Upper lobe of left lung (tissue), 4 donors: ENCODE measurements around the gene MPHOSPH9.

ENCODE experiments used
- POLR2A ChIP-seq, 4 donors: fragments of 450-650 bp; IDR thresholded peaks; one replicate each; pipeline ENCODE4 v1.5.1; 2016 to 2017; ENCODE audit warnings: antibody characterized with exemption in 4 of 4, mild to moderate bottlenecking in 2 of 4
- POLR2AphosphoS5 ChIP-seq, 2 donors: sonication (generic); formaldehyde crosslinking; IDR thresholded peaks; one replicate each; pipeline ENCODE4 v1.5.1; 2017; ENCODE audit warnings: antibody characterized with exemption in 2 of 2
- TF ChIP-seq, protein P1 (sequence below), 6 experiments: fragments of 450-650 bp in 4 of 6; fragments of 200-600 bp in 2 of 6; sonication (generic) in 2 of 6; IDR thresholded peaks; one replicate each; pipeline ENCODE4 v1.5.1; 2016 to 2019; ENCODE audit warnings: antibody characterized with exemption in 6 of 6

GRCh38 chr12:123164222-123164621, 68.7 kb downstream of the MPHOSPH9 start:
- TF ChIP-seq, protein P1, sequence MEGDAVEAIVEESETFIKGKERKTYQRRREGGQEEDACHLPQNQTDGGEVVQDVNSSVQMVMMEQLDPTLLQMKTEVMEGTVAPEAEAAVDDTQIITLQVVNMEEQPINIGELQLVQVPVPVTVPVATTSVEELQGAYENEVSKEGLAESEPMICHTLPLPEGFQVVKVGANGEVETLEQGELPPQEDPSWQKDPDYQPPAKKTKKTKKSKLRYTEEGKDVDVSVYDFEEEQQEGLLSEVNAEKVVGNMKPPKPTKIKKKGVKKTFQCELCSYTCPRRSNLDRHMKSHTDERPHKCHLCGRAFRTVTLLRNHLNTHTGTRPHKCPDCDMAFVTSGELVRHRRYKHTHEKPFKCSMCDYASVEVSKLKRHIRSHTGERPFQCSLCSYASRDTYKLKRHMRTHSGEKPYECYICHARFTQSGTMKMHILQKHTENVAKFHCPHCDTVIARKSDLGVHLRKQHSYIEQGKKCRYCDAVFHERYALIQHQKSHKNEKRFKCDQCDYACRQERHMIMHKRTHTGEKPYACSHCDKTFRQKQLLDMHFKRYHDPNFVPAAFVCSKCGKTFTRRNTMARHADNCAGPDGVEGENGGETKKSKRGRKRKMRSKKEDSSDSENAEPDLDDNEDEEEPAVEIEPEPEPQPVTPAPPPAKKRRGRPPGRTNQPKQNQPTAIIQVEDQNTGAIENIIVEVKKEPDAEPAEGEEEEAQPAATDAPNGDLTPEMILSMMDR (IDR thresholded peaks at IDR 0.05) = no peak
- no peak for TF ChIP-seq POLR2AphosphoS5 (IDR thresholded peaks at IDR 0.05)
- TF ChIP-seq POLR2A (IDR thresholded peaks at IDR 0.05) = no peak
